OCI-LY1 (cell line): ENCODE data around the gene MYO18B.

ENCODE experiments used
- H2AFZ ChIP-seq: fragments of 200-600 bp; sonication (generic), shearing (Covaris generic); 2 replicates; pipeline ENCODE4 v1.6.0; 2014; ENCODE audit warnings: antibody characterized with exemption, mild to moderate bottlenecking, low read length
- H3F3A ChIP-seq: fragments of 200-600 bp; sonication (generic), shearing (Covaris generic); 2 replicates; pipeline ENCODE4 v1.6.0; 2014; ENCODE audit warnings: mild to moderate bottlenecking, antibody characterized with exemption, low read length, moderate library complexity; ENCODE audit not compliant: insufficient read depth
- H3K27ac ChIP-seq: fragments of 200-600 bp; sonication (generic); 2 replicates; pipeline ENCODE4 v1.5.1; 2014; ENCODE audit warnings: low read length, mixed run types, mild to moderate bottlenecking, low read depth; ENCODE audit not compliant: poor library complexity, severe bottlenecking
- H3K27me3 ChIP-seq: fragments of 200-600 bp; sonication (generic); 2 replicates; pipeline ENCODE4 v1.6.0; 2014; ENCODE audit warnings: antibody characterized with exemption, mild to moderate bottlenecking, low read length, moderate library complexity; ENCODE audit not compliant: insufficient read depth
- H3K36me3 ChIP-seq: fragments of 200-600 bp; sonication (generic); 2 replicates; pipeline ENCODE4 v1.6.1; 2014; ENCODE audit warnings: mild to moderate bottlenecking, antibody characterized with exemption, low read length, moderate library complexity, mixed read lengths; ENCODE audit not compliant: insufficient read depth
- H3K4me1 ChIP-seq: fragments of 200-600 bp; sonication (generic); 2 replicates; pipeline ENCODE4 v1.5.1; 2014; ENCODE audit warnings: mild to moderate bottlenecking, low read length, moderate library complexity; ENCODE audit not compliant: insufficient read depth, severe bottlenecking
- H3K4me2 ChIP-seq: fragments of 200-600 bp; sonication (generic), shearing (Covaris generic); 2 replicates; pipeline ENCODE4 v1.6.1; 2014; ENCODE audit warnings: low read length
- H3K4me3 ChIP-seq: fragments of 200-600 bp; sonication (generic); 2 replicates; pipeline ENCODE4 v1.5.1; 2014; ENCODE audit warnings: low read length, low read depth, mild to moderate bottlenecking, mixed read lengths; ENCODE audit not compliant: poor library complexity, severe bottlenecking
- H3K79me2 ChIP-seq: fragments of 200-600 bp; shearing (Covaris generic); 2 replicates; pipeline ENCODE4 v1.6.1; 2016; ENCODE audit warnings: mixed run types, low read length, mixed read lengths; ENCODE audit not compliant: insufficient read depth
- H3K9ac ChIP-seq: fragments of 200-600 bp; sonication (generic), shearing (Covaris generic); 2 replicates; pipeline ENCODE4 v1.6.1; 2014; ENCODE audit warnings: mild to moderate bottlenecking, low read length, mixed read lengths
- H3K9me2 ChIP-seq: fragments of 200-600 bp; sonication (generic), shearing (Covaris generic); 2 replicates; pipeline ENCODE4 v1.6.1; 2014; ENCODE audit warnings: low read depth, mild to moderate bottlenecking, low read length, mixed read lengths
- H3K9me3 ChIP-seq: fragments of 200-600 bp; shearing (Covaris generic); 2 replicates; pipeline ENCODE4 v1.6.1; 2014; ENCODE audit warnings: low read length, mixed read lengths
- H4K20me1 ChIP-seq: fragments of 200-600 bp; sonication (generic), shearing (Covaris generic); 2 replicates; pipeline ENCODE4 v1.6.0; 2016; ENCODE audit warnings: mild to moderate bottlenecking, low read length; ENCODE audit not compliant: insufficient read depth
- EZH2 ChIP-seq: fragments of 200-600 bp; sonication (generic), shearing (Covaris generic); IDR thresholded peaks from 2 replicates; pipeline ENCODE4 v1.8.0; 2017; ENCODE audit warnings: borderline replicate concordance, mixed run types, mild to moderate bottlenecking, antibody characterized with exemption, low read length, moderate library complexity, mixed read lengths
- TF ChIP-seq, protein P1 (sequence below): fragments of 200-600 bp; sonication (generic), shearing (Covaris generic); IDR thresholded peaks from 2 replicates; pipeline ENCODE4 v1.5.1; 2017; ENCODE audit warnings: mild to moderate bottlenecking, antibody characterized with exemption, low read length, moderate library complexity, mixed read lengths

The MYO18B gene

GRCh38 chr22:25896592-25896991 lies 154.6 kb downstream of the MYO18B start:
- H3K36me3 ChIP-seq, result no peaks in the 10 kb centered on the region
- no peaks in the 10 kb centered on the region for H3F3A ChIP-seq
- H4K20me1 ChIP-seq, result no peaks in the 10 kb centered on the region
- H3K9ac ChIP-seq, result no peak overlapping the region
- TF ChIP-seq EZH2, result no peak
- TF ChIP-seq, protein P1, sequence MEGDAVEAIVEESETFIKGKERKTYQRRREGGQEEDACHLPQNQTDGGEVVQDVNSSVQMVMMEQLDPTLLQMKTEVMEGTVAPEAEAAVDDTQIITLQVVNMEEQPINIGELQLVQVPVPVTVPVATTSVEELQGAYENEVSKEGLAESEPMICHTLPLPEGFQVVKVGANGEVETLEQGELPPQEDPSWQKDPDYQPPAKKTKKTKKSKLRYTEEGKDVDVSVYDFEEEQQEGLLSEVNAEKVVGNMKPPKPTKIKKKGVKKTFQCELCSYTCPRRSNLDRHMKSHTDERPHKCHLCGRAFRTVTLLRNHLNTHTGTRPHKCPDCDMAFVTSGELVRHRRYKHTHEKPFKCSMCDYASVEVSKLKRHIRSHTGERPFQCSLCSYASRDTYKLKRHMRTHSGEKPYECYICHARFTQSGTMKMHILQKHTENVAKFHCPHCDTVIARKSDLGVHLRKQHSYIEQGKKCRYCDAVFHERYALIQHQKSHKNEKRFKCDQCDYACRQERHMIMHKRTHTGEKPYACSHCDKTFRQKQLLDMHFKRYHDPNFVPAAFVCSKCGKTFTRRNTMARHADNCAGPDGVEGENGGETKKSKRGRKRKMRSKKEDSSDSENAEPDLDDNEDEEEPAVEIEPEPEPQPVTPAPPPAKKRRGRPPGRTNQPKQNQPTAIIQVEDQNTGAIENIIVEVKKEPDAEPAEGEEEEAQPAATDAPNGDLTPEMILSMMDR, result no peak
- no peak overlapping the region for H3K4me2 ChIP-seq
- no peaks in the 10 kb centered on the region for H3K79me2 ChIP-seq
- no peak overlapping the region for H3K27ac ChIP-seq
- H3K27me3 ChIP-seq, result no peaks in the 10 kb centered on the region
- no peak overlapping the region for H2AFZ ChIP-seq
- no peaks in the 10 kb centered on the region for H3K9me2 ChIP-seq
- H3K4me3 ChIP-seq, result no peak overlapping the region
- H3K9me3 ChIP-seq, result no peaks in the 10 kb centered on the region
- no peaks in the 10 kb centered on the region for H3K4me1 ChIP-seq

DNA sequence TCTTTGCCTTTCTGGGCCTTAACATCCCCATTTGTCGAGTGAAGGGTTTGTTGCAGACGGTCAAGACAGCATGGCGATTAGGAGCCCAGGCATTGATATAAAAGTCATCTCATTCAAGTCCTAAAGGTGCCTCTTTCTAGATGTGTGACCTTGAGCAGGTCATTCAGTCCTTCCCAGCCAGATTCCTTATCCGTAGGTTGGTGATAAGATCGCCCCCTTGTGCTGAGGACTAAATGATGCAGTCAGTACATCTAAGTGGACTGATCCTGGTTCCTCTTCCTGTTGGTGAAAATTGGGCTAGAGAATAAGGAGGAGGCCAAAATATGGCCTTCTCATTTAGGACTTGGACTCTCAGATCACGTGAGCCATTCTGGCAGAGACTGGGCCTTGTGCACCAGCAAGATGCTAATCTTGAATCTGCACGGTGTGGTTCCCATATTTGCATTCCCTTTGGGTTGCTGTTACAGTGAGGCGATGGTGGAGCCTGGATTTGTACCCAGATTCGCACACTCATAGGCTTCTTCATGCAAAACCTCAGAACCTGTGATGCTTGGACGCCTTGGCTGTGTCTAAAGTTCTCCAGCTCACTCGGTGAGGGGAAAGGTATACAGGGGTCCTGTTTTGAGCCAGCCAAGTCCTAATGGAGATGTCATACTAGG lies 156.8 kb downstream of the MYO18B start:
- H3K27ac ChIP-seq, result no peak overlapping the region
- H3K79me2 ChIP-seq, result no peaks in the 10 kb centered on the region
- H3K27me3 ChIP-seq, result no peaks in the 10 kb centered on the region
- H3F3A ChIP-seq, result no peaks in the 10 kb centered on the region
- H2AFZ ChIP-seq, result no peak overlapping the region
- H3K4me3 ChIP-seq, result no peak overlapping the region
- no peaks in the 10 kb centered on the region for H3K36me3 ChIP-seq
- H3K9ac ChIP-seq, result no peak overlapping the region
- H3K9me3 ChIP-seq, result no peaks in the 10 kb centered on the region
- no peaks in the 10 kb centered on the region for H4K20me1 ChIP-seq
- no peak overlapping the region for H3K4me2 ChIP-seq
- TF ChIP-seq, protein P1, result peak; percentile 48; the same call in 1 of the 2 replicates
- no peak for TF ChIP-seq EZH2
- H3K9me2 ChIP-seq, result no peaks in the 10 kb centered on the region
- H3K4me1 ChIP-seq, result no peaks in the 10 kb centered on the region

DNA sequence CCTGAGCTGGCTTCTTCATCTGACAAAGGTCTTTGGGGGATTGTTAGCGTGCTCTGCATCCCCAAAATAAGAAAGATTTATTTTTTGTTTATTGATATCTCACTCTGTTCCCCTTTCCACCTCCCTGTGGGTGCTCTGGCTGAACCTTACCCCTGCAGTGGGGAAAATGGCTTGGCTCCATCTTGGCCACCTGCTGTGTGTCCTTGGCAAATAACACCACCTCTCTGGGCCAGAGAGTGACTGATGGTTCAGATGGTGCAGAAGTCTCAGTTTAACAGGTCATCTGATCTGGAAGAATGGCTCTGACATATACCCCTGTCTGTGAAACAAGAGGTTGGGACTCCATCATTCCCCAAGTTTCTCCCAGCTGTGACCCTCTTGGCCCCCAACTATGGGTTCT lies 157.6 kb downstream of the MYO18B start:
- H2AFZ ChIP-seq, result no peak overlapping the region
- no peak overlapping the region for H3K4me3 ChIP-seq
- no peak overlapping the region for H3K4me2 ChIP-seq
- H4K20me1 ChIP-seq, result no peaks in the 10 kb centered on the region
- no peaks in the 10 kb centered on the region for H3F3A ChIP-seq
- no peaks in the 10 kb centered on the region for H3K79me2 ChIP-seq
- H3K36me3 ChIP-seq, result no peaks in the 10 kb centered on the region
- no peak overlapping the region for H3K27ac ChIP-seq
- H3K4me1 ChIP-seq, result no peaks in the 10 kb centered on the region
- H3K27me3 ChIP-seq, result peaks cover 3% of the 10 kb centered on the region; the same call in 1 of the 2 replicates
- H3K9me2 ChIP-seq, result no peaks in the 10 kb centered on the region
- H3K9ac ChIP-seq, result no peak overlapping the region
- no peaks in the 10 kb centered on the region for H3K9me3 ChIP-seq
- no peak for TF ChIP-seq EZH2
- TF ChIP-seq, protein P1, result no peak
